ENCODE measurements around the gene FLOT2. TPM values are rescaled to one million over a fixed set of nuclear protein-coding genes. Genes with fewer than 3 reads are reported as not detected.

Gene FLOT2
- total and polyA plus RNA-seq, 2 of the 8 experiments (the other 6 are each of a cell fraction or from before 2014, with no cell fraction given): 116 to 189 TPM

GRCh38 chr17:28843816-28844148 lies 53.8 kb downstream of the FLOT2 start (continued):
- no peak for TF ChIP-seq CHD7 (IDR thresholded peaks at IDR 0.05; ENCODE audit: insufficient replicate concordance, low read length)
- TF ChIP-seq TCF12 (IDR thresholded peaks at IDR 0.05; ENCODE audit: low read depth, low read length): no peak
- no peak for TF ChIP-seq CEBPB (IDR thresholded peaks at IDR 0.05; ENCODE audit: low read depth, low read length)
- no peak for TF ChIP-seq SUZ12 (IDR thresholded peaks at IDR 0.05; ENCODE audit: low read length)
- no peak for TF ChIP-seq BRCA1 (IDR thresholded peaks at IDR 0.05; ENCODE audit: low read depth, low read length)
- no peak for TF ChIP-seq TAF1 (IDR thresholded peaks at IDR 0.05; ENCODE audit: low read depth, low read length)
- no peak for TF ChIP-seq FOSL1 (IDR thresholded peaks at IDR 0.05; ENCODE audit: insufficient read depth, low read depth, low read length)
- TF ChIP-seq POLR2AphosphoS5 (IDR thresholded peaks at IDR 0.05; ENCODE audit: low read depth, low read length): no peak
- no peak for TF ChIP-seq SAP30 (IDR thresholded peaks at IDR 0.05; ENCODE audit: insufficient read depth, insufficient replicate concordance, low read length)
- no peak for TF ChIP-seq CTBP2 (IDR thresholded peaks at IDR 0.05; ENCODE audit: borderline replicate concordance, insufficient read depth, insufficient read length, low read length)
- no peak for TF ChIP-seq POLR2A (IDR thresholded peaks at IDR 0.05; ENCODE audit: control extremely low read depth in 1 of 2, low read depth in 2 of 2, low read length in 2 of 2)
- no peak for TF ChIP-seq CBX5 (IDR thresholded peaks at IDR 0.05; ENCODE audit: low read depth, low read length)
- TF ChIP-seq CBX8 (IDR thresholded peaks at IDR 0.05; ENCODE audit: borderline replicate concordance, low read depth, low read length): no peak

Data from H1 (cell line).